A549 (cell line): ENCODE measurements around the gene GLIPR1. TPM values are rescaled to one million over a fixed set of nuclear protein-coding genes. Genes with fewer than 3 reads are reported as not detected.

Experiments
- ATAC-seq, 2 experiments: fragments of 200-7000 bp in 1 of 2; fragments of >200 bp in 1 of 2; cut with Nextera tagmentation in 1 of 2; cut with Tn5 transposase in 1 of 2; 3 replicates each; pipeline versions ENCODE4 v1.8.0 to v1.9.1; 2018 to 2020; ENCODE audit warnings: mild to moderate bottlenecking in 1 of 2, moderate library complexity in 1 of 2
- CTCF ChIA-PET: fragments of 300-600 bp; sonication (Branson Sonifier 250); formaldehyde crosslinking; extraction: SDS; loops from one replicate; lab custom pipeline; 2021; ENCODE audit warnings: antibody characterized with exemption, inconsistent platforms; lab: Yijun Ruan, JAX
- POLR2A ChIA-PET: fragments of 350-600 bp; formaldehyde crosslinking; extraction: SDS; loops from one replicate; lab custom pipeline; 2021; ENCODE audit warnings: antibody characterized with exemption, inconsistent platforms; lab: Yijun Ruan, JAX
- DNase-seq, 2 experiments: peaks; one replicate each; pipeline versions ENCODE4 v3.0.0 to v3.0.0-alpha.2; 2011 to 2016; ENCODE audit warnings: low read depth in 1 of 2, low spot score in 1 of 2
- FAIRE-seq: peaks from 2 replicates; lab custom pipeline; 2011; peaks lifted over from hg19 to GRCh38; lab: Jason Lieb, UNC
- H3K27ac ChIP-seq, 2 experiments: fragments of >200 bp; sonication (Bioruptor Twin); formaldehyde crosslinking; 3 replicates each; pipeline ENCODE4 v1.5.1; 2016 to 2017
- H3K4me1 ChIP-seq: fragments of >200 bp; sonication (Bioruptor Twin); formaldehyde crosslinking; 3 replicates; pipeline ENCODE4 v1.6.1; 2016
- H3K4me2 ChIP-seq: fragments of >200 bp; sonication (Bioruptor Twin); formaldehyde crosslinking; 3 replicates; pipeline ENCODE4 v1.6.1; 2016
- H3K4me3 ChIP-seq: fragments of >200 bp; sonication (Bioruptor Twin); formaldehyde crosslinking; 3 replicates; pipeline ENCODE4 v1.5.1; 2016
- H3K9me3 ChIP-seq: fragments of >200 bp; sonication (Bioruptor Twin); formaldehyde crosslinking; 3 replicates; pipeline ENCODE4 v1.6.1; 2016
- BHLHE40 ChIP-seq: IDR thresholded peaks from 2 replicates; pipeline ENCODE4 v1.6.1; 2012; ENCODE audit warnings: low read depth, low read length, inconsistent platforms
- CHD4 ChIP-seq: fragments of 200-600 bp; sonication (generic); IDR thresholded peaks from 2 replicates; pipeline ENCODE4 v1.6.1; 2016; ENCODE audit warnings: antibody characterized with exemption, mild to moderate bottlenecking, borderline replicate concordance
- EHF ChIP-seq: fragments of 250-450 bp; sonication (Bioruptor Pico); IDR thresholded peaks from 2 replicates; pipeline ENCODE4 v1.5.0; 2020; ENCODE audit warnings: mild to moderate bottlenecking
- EHMT2 ChIP-seq: fragments of 200-600 bp; sonication (generic); IDR thresholded peaks from 2 replicates; pipeline ENCODE4 v1.6.1; 2016; ENCODE audit warnings: antibody characterized with exemption, low read depth, mild to moderate bottlenecking, moderate library complexity
- GATA3 ChIP-seq: IDR thresholded peaks from 2 replicates; pipeline ENCODE4 v1.6.1; 2012; ENCODE audit warnings: borderline replicate concordance
- HDAC2 ChIP-seq: fragments of 200-600 bp; sonication (generic); IDR thresholded peaks from 2 replicates; pipeline ENCODE4 v1.6.1; 2016
- JUN ChIP-seq, 2 experiments: fragments of >200 bp; sonication (Bioruptor Twin); formaldehyde crosslinking; IDR thresholded peaks; 2 replicates in 1 of 2; 3 replicates in 1 of 2; pipeline ENCODE4 v1.6.1; 2016 to 2017
- JUNB ChIP-seq: fragments of >200 bp; sonication (Bioruptor Twin); formaldehyde crosslinking; IDR thresholded peaks from 2 replicates; pipeline ENCODE4 v1.6.1; 2016
- MAFK ChIP-seq: fragments of 450-650 bp; IDR thresholded peaks from 2 replicates; pipeline ENCODE4 v1.6.1; 2014; ENCODE audit not compliant: partially characterized antibody
- MAZ ChIP-seq: fragments of 150-350 bp; IDR thresholded peaks from 2 replicates; pipeline ENCODE4 v1.6.1; 2014; ENCODE audit warnings: antibody characterized with exemption, low read depth, low read length, borderline replicate concordance
- NPAS2 ChIP-seq: fragments of 250-450 bp; sonication (Bioruptor Pico); IDR thresholded peaks from 2 replicates; pipeline ENCODE4 v1.8.0; 2022; ENCODE audit warnings: mild to moderate bottlenecking, moderate library complexity, borderline replicate concordance
- NR3C1 ChIP-seq: fragments of >200 bp; sonication (Bioruptor Twin); formaldehyde crosslinking; IDR thresholded peaks from 3 replicates; pipeline ENCODE4 v1.6.1; 2017
- POLR2A ChIP-seq: IDR thresholded peaks from 2 replicates; pipeline ENCODE4 v1.6.1; 2012; ENCODE audit warnings: mild to moderate bottlenecking, low read length
- POLR2AphosphoS2 ChIP-seq: conservative IDR thresholded peaks from 2 replicates; pipeline ENCODE4 v1.6.1; 2012; ENCODE audit warnings: low read length, improper control_type of control experiment, inconsistent platforms
- RARB ChIP-seq: fragments of 250-450 bp; sonication (Bioruptor Pico); IDR thresholded peaks from 2 replicates; pipeline ENCODE4 v1.8.0; 2021; ENCODE audit warnings: mild to moderate bottlenecking, moderate library complexity
- RNF2 ChIP-seq: fragments of 200-600 bp; sonication (generic); IDR thresholded peaks from 2 replicates; pipeline ENCODE4 v1.6.1; 2016; ENCODE audit warnings: low read depth, mild to moderate bottlenecking, antibody characterized with exemption, moderate library complexity, borderline replicate concordance
- SREBF2 ChIP-seq: fragments of 450-650 bp; IDR thresholded peaks from 2 replicates; pipeline ENCODE4 v1.6.1; 2014; ENCODE audit warnings: mild to moderate bottlenecking, moderate library complexity
- TP53 ChIP-seq: fragments of 250-450 bp; sonication (Bioruptor Pico); IDR thresholded peaks from 2 replicates; pipeline ENCODE4 v1.5.0; 2021; ENCODE audit warnings: mild to moderate bottlenecking, moderate library complexity
- ZC3H11A ChIP-seq: fragments of 450-650 bp; IDR thresholded peaks from 2 replicates; pipeline ENCODE4 v1.6.1; 2014; ENCODE audit warnings: antibody characterized with exemption, mild to moderate bottlenecking
- ZNF302 ChIP-seq: fragments of 250-450 bp; sonication (Bioruptor Pico); IDR thresholded peaks from 2 replicates; pipeline ENCODE4 v1.9.0; 2021; ENCODE audit warnings: inconsistent platforms, mild to moderate bottlenecking, moderate library complexity
- WGBS: methylation state at CpG from one replicate; pipeline ENCODE4 v1.1.6; 2017; ENCODE audit errors: missing lambda C conversion rate; 5-methylcytosine and 5-hydroxymethylcytosine counted together
- polyA plus RNA-seq, 4 experiments: library from polyadenylated mRNA; depleted of rRNA in 3 of 4; stranded (reverse); fragments of >200 nt; fragmentation: RNase III in 1 of 4; extraction: RNeasy Plus Mini Kit Qiagen cat#74134 plus additional on column Dnase treatment in 1 of 4; gene quantifications; 2 replicates in 3 of 4; 3 replicates in 1 of 4; pipeline ENCODE4 v1.2.3, GENCODE V29; 2011 to 2017
- TF ChIP-seq, protein P1 (sequence below): fragments of 200-600 bp; sonication (generic); IDR thresholded peaks from 2 replicates; pipeline ENCODE4 v1.6.1; 2016; ENCODE audit warnings: antibody characterized with exemption, mild to moderate bottlenecking, moderate library complexity
- TF ChIP-seq, protein P2 (sequence below): IDR thresholded peaks from 2 replicates; pipeline ENCODE4 v1.6.1; 2012
- TF ChIP-seq, protein P3 (sequence below): fragments of >200 bp; sonication (Bioruptor Twin); formaldehyde crosslinking; IDR thresholded peaks from 3 replicates; pipeline ENCODE4 v1.5.1; 2016

The GLIPR1 gene
- polyA plus RNA-seq, 2 of the 4 experiments (the other 2 are of a cell fraction), result 42.2 to 44.5 TPM

GRCh38 chr12:75528272-75528671, 47.7 kb downstream of the GLIPR1 start:
- CTCF ChIA-PET, result interaction anchor here (0.6 to 5.2 kb wide), 19 partner anchors 15 to 1059 kb away, joined by 3 to 80 read pairs (median 6); partner anchors contain the start of genes BBS10, KRR1 and PHLDA1
- Histone ChIP-seq H3K4me1 (peaks cover 10% of the 10 kb centered on the region), H3K4me2 (no peak overlapping the region), H3K9me3 (no peaks in the 10 kb centered on the region), H3K27ac (peak overlapping the region; percentile 16 to 64; a peak in 4 of 6 replicates), H3K4me3 (no peak overlapping the region)
- DNase-seq, result no peak
- TF ChIP-seq, protein P1, sequence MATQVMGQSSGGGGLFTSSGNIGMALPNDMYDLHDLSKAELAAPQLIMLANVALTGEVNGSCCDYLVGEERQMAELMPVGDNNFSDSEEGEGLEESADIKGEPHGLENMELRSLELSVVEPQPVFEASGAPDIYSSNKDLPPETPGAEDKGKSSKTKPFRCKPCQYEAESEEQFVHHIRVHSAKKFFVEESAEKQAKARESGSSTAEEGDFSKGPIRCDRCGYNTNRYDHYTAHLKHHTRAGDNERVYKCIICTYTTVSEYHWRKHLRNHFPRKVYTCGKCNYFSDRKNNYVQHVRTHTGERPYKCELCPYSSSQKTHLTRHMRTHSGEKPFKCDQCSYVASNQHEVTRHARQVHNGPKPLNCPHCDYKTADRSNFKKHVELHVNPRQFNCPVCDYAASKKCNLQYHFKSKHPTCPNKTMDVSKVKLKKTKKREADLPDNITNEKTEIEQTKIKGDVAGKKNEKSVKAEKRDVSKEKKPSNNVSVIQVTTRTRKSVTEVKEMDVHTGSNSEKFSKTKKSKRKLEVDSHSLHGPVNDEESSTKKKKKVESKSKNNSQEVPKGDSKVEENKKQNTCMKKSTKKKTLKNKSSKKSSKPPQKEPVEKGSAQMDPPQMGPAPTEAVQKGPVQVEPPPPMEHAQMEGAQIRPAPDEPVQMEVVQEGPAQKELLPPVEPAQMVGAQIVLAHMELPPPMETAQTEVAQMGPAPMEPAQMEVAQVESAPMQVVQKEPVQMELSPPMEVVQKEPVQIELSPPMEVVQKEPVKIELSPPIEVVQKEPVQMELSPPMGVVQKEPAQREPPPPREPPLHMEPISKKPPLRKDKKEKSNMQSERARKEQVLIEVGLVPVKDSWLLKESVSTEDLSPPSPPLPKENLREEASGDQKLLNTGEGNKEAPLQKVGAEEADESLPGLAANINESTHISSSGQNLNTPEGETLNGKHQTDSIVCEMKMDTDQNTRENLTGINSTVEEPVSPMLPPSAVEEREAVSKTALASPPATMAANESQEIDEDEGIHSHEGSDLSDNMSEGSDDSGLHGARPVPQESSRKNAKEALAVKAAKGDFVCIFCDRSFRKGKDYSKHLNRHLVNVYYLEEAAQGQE, result no peak
- TF ChIP-seq CHD4 (no peak), RARB (no peak), POLR2AphosphoS2 (no peak), MAZ (no peak), ZNF302 (CRISPR knock-in tag) (no peak)
- TF ChIP-seq, protein P2, sequence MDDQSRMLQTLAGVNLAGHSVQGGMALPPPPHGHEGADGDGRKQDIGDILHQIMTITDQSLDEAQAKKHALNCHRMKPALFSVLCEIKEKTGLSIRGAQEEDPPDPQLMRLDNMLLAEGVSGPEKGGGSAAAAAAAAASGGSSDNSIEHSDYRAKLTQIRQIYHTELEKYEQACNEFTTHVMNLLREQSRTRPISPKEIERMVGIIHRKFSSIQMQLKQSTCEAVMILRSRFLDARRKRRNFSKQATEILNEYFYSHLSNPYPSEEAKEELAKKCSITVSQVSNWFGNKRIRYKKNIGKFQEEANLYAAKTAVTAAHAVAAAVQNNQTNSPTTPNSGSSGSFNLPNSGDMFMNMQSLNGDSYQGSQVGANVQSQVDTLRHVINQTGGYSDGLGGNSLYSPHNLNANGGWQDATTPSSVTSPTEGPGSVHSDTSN, result no peak
- POLR2A ChIA-PET, result interaction anchor here (0.5 to 4.2 kb wide), 2 partner anchors 503 to 575 kb away, joined by 7 to 29 read pairs; partner anchors contain the start of gene PHLDA1
- ATAC-seq, result no peak
- FAIRE-seq, result no peak
- WGBS, result 82% methylated on average over 2 of the region's 2 CpGs

- no peaks in the 10 kb centered on the region for H3K9me3 ChIP-seq
- peaks cover 10% of the 10 kb centered on the region for H3K4me1 ChIP-seq
- CTCF ChIA-PET, result interaction anchor here (0.6 to 5.2 kb wide), 6 partner anchors 31 to 1058 kb away, joined by 3 to 80 read pairs (median 4); partner anchors contain the start of gene PHLDA1
- 82% methylated on average over 2 of the region's 2 CpGs for WGBS
- no peak overlapping the region for H3K4me2 ChIP-seq
- ATAC-seq, result no peak
- POLR2A ChIA-PET, result interaction anchor here (4.2 kb wide), 1 partner anchor 503 kb away, joined by 29 read pairs; the partner anchor contains the start of gene PHLDA1
- DNase-seq, result no peak
- H3K4me3 ChIP-seq, result no peak overlapping the region
- no peak for TF ChIP-seq ZC3H11A
- TF ChIP-seq POLR2AphosphoS2, result no peak
- TF ChIP-seq GATA3, result no peak
- H3K27ac ChIP-seq, result peak overlapping the region; percentile 16 to 64; a peak in 4 of 6 replicates
- no peak for FAIRE-seq
Observed at GRCh38 chr12:75528692-75529091, 48.1 kb downstream of the GLIPR1 start.

- no peak for ATAC-seq
- CTCF ChIA-PET, result interaction anchor here (1.4 to 5.2 kb wide), 2 partner anchors 502 to 514 kb away, joined by 3 to 80 read pairs; partner anchors contain the start of gene PHLDA1
Observed at GRCh38 chr12:75529316-75529715, 48.8 kb downstream of the GLIPR1 start.

GRCh38 chr12:75529826-75530225, 49.3 kb downstream of the GLIPR1 start:
- H3K9me3 ChIP-seq, result no peaks in the 10 kb centered on the region
- no peak overlapping the region for H3K4me3 ChIP-seq
- H3K4me2 ChIP-seq, result no peak overlapping the region
- no peak overlapping the region for H3K27ac ChIP-seq
- peaks cover 10% of the 10 kb centered on the region for H3K4me1 ChIP-seq
- POLR2A ChIA-PET, result no interaction called here
- 67% methylated on average over 1 of the region's 1 CpG for WGBS
- no peak for ATAC-seq
- no peak for FAIRE-seq
- no peak for DNase-seq
- CTCF ChIA-PET, result interaction anchor here (1.4 to 5.2 kb wide), 3 partner anchors 502 to 514 kb away, joined by 3 to 80 read pairs (median 4); partner anchors contain the start of gene PHLDA1
- TF ChIP-seq HDAC2, result no peak
- TF ChIP-seq ZNF302 (CRISPR knock-in tag), result no peak
- TF ChIP-seq POLR2A, result no peak
- TF ChIP-seq, protein P3, sequence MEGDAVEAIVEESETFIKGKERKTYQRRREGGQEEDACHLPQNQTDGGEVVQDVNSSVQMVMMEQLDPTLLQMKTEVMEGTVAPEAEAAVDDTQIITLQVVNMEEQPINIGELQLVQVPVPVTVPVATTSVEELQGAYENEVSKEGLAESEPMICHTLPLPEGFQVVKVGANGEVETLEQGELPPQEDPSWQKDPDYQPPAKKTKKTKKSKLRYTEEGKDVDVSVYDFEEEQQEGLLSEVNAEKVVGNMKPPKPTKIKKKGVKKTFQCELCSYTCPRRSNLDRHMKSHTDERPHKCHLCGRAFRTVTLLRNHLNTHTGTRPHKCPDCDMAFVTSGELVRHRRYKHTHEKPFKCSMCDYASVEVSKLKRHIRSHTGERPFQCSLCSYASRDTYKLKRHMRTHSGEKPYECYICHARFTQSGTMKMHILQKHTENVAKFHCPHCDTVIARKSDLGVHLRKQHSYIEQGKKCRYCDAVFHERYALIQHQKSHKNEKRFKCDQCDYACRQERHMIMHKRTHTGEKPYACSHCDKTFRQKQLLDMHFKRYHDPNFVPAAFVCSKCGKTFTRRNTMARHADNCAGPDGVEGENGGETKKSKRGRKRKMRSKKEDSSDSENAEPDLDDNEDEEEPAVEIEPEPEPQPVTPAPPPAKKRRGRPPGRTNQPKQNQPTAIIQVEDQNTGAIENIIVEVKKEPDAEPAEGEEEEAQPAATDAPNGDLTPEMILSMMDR, result no peak
- no peak for TF ChIP-seq ZC3H11A
- TF ChIP-seq NPAS2 (CRISPR knock-in tag), result no peak
- no peak for TF ChIP-seq NR3C1
- TF ChIP-seq EHF, result no peak
- no peak for TF ChIP-seq JUN (IDR thresholded peaks at IDR 0.05)
- no peak for TF ChIP-seq MAFK
- no peak for TF ChIP-seq JUNB
- no peak for TF ChIP-seq RNF2
- TF ChIP-seq, protein P2, result no peak
- no peak for TF ChIP-seq TP53
- no peak for TF ChIP-seq BHLHE40
- no peak for TF ChIP-seq RARB
- no peak for TF ChIP-seq EHMT2

More at GRCh38 chr12:75529316-75529715, 48.8 kb downstream of the GLIPR1 start:
- 91% methylated on average over 1 of the region's 1 CpG for WGBS
- peaks cover 10% of the 10 kb centered on the region for H3K4me1 ChIP-seq
- DNase-seq (no peak), FAIRE-seq (no peak)
- no peak overlapping the region for H3K4me3 ChIP-seq
- POLR2A ChIA-PET, result no interaction called here
- no peak overlapping the region for H3K4me2 ChIP-seq
- H3K27ac ChIP-seq, result no peak overlapping the region
- H3K9me3 ChIP-seq, result no peaks in the 10 kb centered on the region
- TF ChIP-seq SREBF2 (no peak), EHF (no peak)
- TF ChIP-seq, all 56 proteins: peak for 0
